DLD1 (cell line): ENCODE data around the gene ZNF699.
"Not testable (repeated sequence)": the region's sequence is repeated elsewhere in the genome, so short reads cannot be mapped to it uniquely, and the experiment has no call there.

Source experiments
- in situ Hi-C: cut with HindIII; loops from 2 replicates; pipeline ENCODE4 v1.10.0; 2017; ENCODE audit warnings: low sequenced_read_pairs

ZNF699 gene

DNA sequence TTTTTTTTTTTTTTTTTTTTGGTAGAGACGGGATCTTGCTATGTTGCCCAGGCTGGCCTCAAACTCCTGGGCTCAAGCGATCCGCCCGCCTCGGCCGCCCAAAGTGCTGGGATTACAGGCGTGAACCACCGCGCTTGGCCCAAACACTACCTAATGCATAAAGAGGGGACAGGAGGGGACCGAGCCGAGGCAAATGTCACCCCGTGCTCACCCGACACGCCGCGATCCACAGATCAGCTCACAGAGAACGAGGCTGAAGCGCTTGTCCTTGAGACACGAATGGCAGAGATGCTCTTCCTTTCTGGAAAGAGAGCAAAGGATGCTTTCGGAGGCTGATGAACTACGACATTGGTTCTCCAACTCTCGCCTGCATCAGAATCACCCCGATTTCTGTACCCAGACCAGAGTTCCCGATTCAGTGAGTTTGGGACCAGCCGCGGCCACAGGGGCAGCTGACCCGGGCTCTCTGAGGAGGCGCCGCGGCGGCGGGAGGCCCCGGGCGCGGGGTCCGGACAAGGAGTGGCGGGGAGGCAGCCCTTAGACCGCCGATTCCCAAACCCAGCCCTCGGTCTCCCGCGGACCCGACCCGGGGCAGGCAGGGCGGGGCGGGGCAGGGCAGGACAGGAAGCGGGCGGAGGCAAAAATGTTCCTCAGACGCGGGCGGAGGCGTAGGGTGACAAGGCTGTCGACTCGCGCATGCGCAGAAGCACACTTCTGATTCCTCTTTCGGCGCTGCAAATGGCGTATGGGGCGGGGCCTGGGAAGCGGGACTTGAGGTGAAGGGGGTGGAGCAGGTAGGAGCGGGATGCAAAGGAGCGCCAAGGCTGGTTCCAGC is at the start of gene ZNF699:
ZNF699 (minus strand) TSS at position 700 of the 835 bp plus-strand sequence. CDS start 4,719 bp downstream, outside the sequence.
- in situ Hi-C loops, result no loop called here

DNA sequence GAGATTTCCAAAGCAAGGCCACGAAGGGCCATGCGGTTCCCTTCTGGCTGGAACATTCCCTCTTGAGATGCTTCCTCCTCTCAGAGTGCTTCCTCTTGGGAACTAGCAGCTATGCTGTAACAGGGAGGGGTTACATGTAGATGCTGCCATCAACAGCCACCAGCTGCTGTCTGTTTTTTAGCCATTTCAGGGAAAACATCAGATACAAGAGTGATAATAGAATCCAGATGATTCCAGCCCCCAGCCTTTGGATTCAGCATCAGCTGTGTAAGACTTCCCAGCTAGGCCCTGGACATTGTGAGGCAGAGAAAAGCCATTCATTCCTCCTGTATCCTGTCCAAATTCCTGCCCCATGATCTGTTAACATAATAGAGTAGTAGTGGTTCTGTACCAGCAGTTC is 45.0 kb upstream of the ZNF699 start:
- in situ Hi-C loops, result loop anchor here (5.0 kb wide), 1 partner anchor 58 kb away; no protein-coding TSS in a partner anchor

GRCh38 chr19:9353011-9353410 is 43.4 kb upstream of the ZNF699 start:
- in situ Hi-C loops, result no loop called here

- in situ Hi-C loops, result no loop called here
Observed at GRCh38 chr19:9352505-9352904, 42.9 kb upstream of the ZNF699 start.

- in situ Hi-C loops, result no loop called here
Observed at GRCh38 chr19:9348671-9349070, 39.0 kb upstream of the ZNF699 start.

GRCh38 chr19:9348253-9348652 is 38.6 kb upstream of the ZNF699 start:
- in situ Hi-C loops, result no loop called here

DNA sequence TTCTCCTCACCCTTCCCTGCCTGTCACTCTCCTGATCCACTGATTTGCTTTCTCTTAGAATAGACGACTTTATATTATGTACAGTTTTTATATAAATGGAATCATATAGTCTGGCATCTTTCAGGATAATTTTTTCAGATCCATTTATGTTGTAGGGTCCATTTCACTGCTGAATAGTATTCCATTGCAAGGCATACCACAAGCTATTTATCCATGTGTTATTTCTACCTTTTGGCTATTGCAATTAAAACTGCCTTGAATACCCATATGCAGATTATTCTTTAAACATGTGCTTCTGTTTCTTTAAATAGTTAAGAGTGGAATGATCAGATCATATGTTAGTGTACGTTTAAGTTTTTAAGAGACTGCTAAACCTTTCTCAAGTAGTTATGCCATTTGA is 35.4 kb upstream of the ZNF699 start:
- in situ Hi-C loops, result no loop called here

DNA sequence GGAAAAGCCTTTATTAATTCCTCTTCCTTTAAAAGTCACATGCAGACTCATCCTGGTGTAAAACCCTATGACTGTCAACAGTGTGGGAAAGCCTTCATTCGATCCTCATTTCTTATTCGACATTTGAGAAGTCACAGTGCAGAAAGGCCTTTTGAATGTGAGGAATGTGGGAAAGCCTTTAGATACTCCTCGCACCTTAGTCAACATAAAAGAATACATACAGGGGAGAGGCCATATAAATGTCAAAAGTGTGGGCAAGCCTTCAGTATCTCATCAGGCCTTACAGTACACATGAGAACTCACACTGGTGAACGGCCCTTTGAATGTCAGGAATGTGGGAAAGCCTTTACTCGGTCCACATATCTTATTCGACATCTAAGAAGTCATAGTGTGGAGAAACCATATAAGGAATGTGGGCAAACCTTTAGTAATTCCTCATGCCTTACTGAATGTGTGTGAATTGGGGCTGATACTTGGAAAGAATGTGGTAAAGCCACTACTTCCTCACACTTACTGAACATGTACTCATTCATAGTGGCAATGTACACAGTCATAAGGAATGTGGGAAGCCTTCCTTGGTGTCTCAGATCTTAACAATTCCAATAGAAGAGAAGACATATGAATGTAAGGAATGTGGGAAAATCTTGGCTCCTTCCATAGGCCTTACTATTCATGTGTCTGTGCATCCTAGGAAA is 33.1 kb upstream of the ZNF699 start:
- in situ Hi-C loops, result no loop called here

DNA sequence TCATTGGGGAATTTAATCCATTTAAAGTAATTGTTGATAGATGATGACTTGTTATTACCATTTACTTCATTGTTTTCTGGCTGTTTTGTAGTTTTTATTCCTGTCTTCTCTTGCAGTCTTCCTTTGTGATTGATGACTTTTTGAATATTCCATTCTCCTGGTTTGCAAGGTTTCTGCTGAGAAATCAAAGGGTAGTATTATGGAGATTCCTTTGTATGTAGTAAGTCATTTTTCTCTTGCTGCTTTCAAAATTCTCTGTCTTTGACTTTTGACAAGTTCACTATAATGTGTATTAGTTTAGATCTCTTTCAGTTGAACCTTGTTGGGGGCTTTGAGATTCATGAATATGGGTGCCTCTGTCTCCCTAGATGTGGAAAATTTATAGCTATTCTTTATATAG is 20.4 kb upstream of the ZNF699 start:
- in situ Hi-C loops, result no loop called here

GRCh38 chr19:9324584-9324962 is 14.9 kb upstream of the ZNF699 start:
- in situ Hi-C loops, result no loop called here

- in situ Hi-C loops, result no loop called here
Observed at GRCh38 chr19:9323919-9324583, 14.4 kb upstream of the ZNF699 start, which contains the start of gene ZNF559. Gene ZNF559, plus strand, starts transcription at chr19:9324179. Its CDS starts 14,371 bp downstream, at chr19:9338550.

DNA sequence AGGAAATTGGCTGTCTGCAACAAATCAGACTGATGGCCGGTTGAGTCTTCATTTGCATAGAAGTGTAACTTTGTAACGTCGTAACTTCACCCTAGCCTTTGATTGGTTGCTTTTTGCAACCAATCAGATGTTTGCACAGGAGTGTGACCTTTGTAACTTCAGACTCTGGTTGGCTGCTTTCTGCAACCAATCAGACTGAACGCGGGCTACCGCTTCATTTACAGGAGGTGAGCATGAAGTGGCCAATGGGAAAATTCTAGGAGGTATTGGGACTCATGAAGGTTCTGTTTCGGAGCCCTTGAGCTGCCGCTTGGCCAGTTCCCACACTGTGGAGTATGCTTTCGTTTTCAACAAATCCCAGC is 13.9 kb upstream of the ZNF699 start:
- in situ Hi-C loops, result no loop called here

DNA sequence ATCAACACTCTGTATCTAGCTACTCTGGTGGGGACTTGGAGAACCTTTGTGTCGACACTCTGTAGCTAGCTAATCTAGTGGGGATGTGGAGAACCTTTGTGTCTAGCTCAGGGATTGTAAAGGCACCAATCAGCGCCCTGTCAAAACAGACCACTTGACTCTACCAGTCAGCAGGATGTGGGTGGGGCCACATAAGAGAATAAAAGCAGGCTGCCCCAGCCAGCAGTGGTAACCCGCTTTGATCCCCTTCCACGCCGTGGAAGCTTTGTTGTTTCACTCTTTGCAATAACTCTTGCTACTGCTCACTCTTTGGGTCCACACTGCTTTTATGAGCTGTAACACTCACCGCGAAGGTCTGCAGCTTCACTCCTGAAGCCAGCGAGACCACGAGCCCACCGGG is 12.6 kb upstream of the ZNF699 start:
- in situ Hi-C loops, result not testable (repeated sequence)

- in situ Hi-C loops, result not testable (repeated sequence)
Observed at GRCh38 chr19:9321756-9322155, 12.1 kb upstream of the ZNF699 start.

DNA sequence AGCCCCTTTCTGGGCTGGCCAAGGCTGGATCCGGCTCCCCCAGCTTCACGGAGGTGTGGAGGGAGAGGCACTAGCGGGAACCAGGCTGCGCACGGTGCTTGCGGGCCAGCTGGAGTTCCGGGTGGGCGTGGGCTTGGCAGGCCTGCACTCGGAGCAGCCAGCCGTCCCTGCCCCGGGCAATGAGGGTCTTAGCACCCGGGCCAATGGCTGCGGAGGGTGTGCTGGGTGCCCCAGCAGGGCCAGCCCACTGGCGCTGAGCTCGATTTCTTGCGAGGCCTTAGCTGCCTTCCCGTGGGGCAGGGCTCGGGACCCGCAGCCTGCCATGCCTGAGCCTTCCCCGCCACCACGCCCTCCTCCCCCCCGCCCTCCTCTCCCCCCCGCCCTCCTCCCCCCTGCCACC is 11.7 kb upstream of the ZNF699 start:
- in situ Hi-C loops, result no loop called here

DNA sequence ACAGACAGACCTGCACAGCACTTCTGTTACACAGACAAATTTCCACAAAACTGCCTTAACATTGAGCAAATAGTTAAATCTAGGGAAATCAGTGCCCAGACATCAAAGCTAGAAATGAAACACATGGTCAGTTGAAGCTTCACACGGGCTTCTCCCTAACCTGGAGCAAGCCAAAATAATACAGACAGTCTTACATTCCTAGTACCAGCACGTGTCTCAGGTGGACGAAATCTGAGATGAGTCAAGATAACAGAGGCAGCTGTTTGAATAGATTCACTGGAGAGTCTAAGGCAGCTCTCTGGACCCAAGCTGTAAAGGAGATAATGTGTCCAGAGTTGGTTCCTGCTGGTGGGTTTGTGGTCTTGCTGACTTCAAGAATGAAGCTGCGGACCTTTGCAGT is 4.1 kb upstream of the ZNF699 start:
- in situ Hi-C loops, result no loop called here

GRCh38 chr19:9309974-9310446 is 372 bp upstream of the ZNF699 start:
- in situ Hi-C loops, result no loop called here

DNA sequence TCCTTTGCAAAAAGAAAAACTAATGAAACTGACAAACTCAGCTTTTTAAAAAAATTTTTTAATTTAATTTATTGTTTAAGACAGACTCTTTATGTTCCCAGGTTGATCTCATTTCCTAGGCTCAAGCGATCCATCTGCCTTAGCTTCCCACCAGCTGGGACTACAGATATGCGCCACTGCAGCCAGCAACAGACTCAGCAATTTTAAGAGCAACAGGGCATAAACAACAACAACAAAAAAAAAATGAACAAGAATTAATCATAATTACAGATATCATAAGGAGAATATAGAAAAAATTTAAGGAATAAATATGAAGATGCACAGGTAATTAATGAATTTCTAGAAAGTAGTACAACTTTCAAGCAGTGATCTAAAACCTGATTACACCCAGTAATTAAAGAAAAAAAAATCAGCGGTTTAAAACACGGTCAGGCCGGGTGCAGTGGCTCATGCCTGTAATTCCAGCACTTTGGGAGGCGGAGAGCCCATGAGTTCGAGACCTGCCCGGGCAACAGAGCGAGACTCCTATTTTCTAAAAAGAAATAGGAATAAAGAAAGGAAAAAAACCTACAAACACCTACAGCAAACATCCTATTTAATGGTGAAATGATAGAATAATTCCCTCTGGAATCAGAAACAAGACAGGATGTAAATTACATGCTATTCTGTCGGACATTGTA is 1.4 kb downstream of the ZNF699 start:
- in situ Hi-C loops, result no loop called here

DNA sequence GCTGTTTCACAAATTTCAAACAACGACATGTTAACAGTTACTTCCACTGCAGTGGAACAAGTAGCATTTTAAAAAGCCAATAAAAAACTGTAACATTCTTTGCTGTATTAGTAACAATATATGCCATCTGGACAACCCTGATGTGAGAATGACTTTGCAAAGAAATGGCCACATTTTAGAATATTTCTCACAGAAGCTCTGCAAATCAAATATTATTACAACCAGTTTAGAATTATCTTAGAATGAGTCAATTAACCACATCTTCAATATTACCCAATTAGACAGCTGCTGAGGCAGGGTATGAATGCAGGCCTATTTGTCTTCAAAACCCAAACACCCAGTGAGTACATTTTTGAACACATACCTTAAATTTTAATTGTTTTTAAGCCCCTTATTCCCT is 3.2 kb downstream of the ZNF699 start:
- in situ Hi-C loops, result no loop called here

GRCh38 chr19:9296336-9296735 is 13.3 kb downstream of the ZNF699 start:
- in situ Hi-C loops, result no loop called here

GRCh38 chr19:9295411-9295849 is 14.2 kb downstream of the ZNF699 start:
- in situ Hi-C loops, result no loop called here
